ENCODE data around the gene ROS1.
"Not testable (repeated sequence)": the region's sequence is repeated elsewhere in the genome, so short reads cannot be mapped to it uniquely, and the experiment has no call there.

The ROS1 gene

GRCh38 chr6:117425431-117426153, at the start of gene ROS1:
Gene ROS1 (minus strand): TSS chr6:117425942. CDS start chr6:117425656, 286 bp downstream.
- no peak for FAIRE-seq
- no peak for DNase-seq (ENCODE audit: low spot score)

- no peak for DNase-seq (ENCODE audit: low spot score)
Measured at GRCh38 chr6:117473401-117473800, 47.7 kb upstream of the ROS1 start.

GRCh38 chr6:117472667-117473066, 46.9 kb upstream of the ROS1 start:
- FAIRE-seq (no peak), DNase-seq (ENCODE audit: low spot score) (no peak)

More at GRCh38 chr6:117473401-117473800, 47.7 kb upstream of the ROS1 start:
- FAIRE-seq = no peak

GRCh38 chr6:117469791-117470190, 44.0 kb upstream of the ROS1 start:
- DNase-seq (ENCODE audit: low spot score) (no peak), FAIRE-seq (no peak)

- FAIRE-seq (no peak), DNase-seq (ENCODE audit: low spot score) (no peak)
Measured at GRCh38 chr6:117469356-117469755, 43.6 kb upstream of the ROS1 start.

GRCh38 chr6:117468527-117468926, 42.8 kb upstream of the ROS1 start:
- not testable (repeated sequence) for FAIRE-seq; DNase-seq (ENCODE audit: low spot score)

- FAIRE-seq = no peak
- no peak for DNase-seq (ENCODE audit: low spot score)
Measured at GRCh38 chr6:117467876-117468275, 42.1 kb upstream of the ROS1 start.

GRCh38 chr6:117465691-117466090, 39.9 kb upstream of the ROS1 start:
- DNase-seq (ENCODE audit: low spot score) (no peak), FAIRE-seq (no peak)

GRCh38 chr6:117464700-117465099, 39.0 kb upstream of the ROS1 start:
- DNase-seq (ENCODE audit: low spot score) (no peak), FAIRE-seq (no peak)

- DNase-seq (ENCODE audit: low spot score) (peak; percentile 27), FAIRE-seq (no peak)
Measured at GRCh38 chr6:117463762-117464665, 38.3 kb upstream of the ROS1 start.

GRCh38 chr6:117459204-117459944, 33.6 kb upstream of the ROS1 start:
- no peak for DNase-seq (ENCODE audit: low spot score)
- FAIRE-seq = no peak

GRCh38 chr6:117456998-117457397, 31.3 kb upstream of the ROS1 start:
- no peak for FAIRE-seq

GRCh38 chr6:117456250-117456649, 30.5 kb upstream of the ROS1 start:
- FAIRE-seq (no peak), DNase-seq (ENCODE audit: low spot score) (no peak)

More at GRCh38 chr6:117456998-117457397, 31.3 kb upstream of the ROS1 start:
- DNase-seq (ENCODE audit: low spot score) = no peak

GRCh38 chr6:117451671-117452070, 25.9 kb upstream of the ROS1 start:
- FAIRE-seq (no peak), DNase-seq (ENCODE audit: low spot score) (no peak)

- no peak for FAIRE-seq
Measured at GRCh38 chr6:117449549-117450439, 24.1 kb upstream of the ROS1 start.

GRCh38 chr6:117448732-117449485, 23.2 kb upstream of the ROS1 start:
- FAIRE-seq = no peak
- DNase-seq (ENCODE audit: low spot score) = peak; percentile 55

More at GRCh38 chr6:117449549-117450439, 24.1 kb upstream of the ROS1 start:
- no peak for DNase-seq (ENCODE audit: low spot score)

GRCh38 chr6:117448011-117448410, 22.3 kb upstream of the ROS1 start:
- FAIRE-seq (no peak), DNase-seq (ENCODE audit: low spot score) (no peak)

- no peak for DNase-seq (ENCODE audit: low spot score)
- no peak for FAIRE-seq
Measured at GRCh38 chr6:117446861-117447260, 21.1 kb upstream of the ROS1 start.

GRCh38 chr6:117444600-117444999, 18.9 kb upstream of the ROS1 start:
- DNase-seq (ENCODE audit: low spot score) = no peak
- no peak for FAIRE-seq

- not testable (repeated sequence) for DNase-seq (ENCODE audit: low spot score); FAIRE-seq
Measured at GRCh38 chr6:117442313-117442712, 16.6 kb upstream of the ROS1 start.
